ENCODE data around the gene MAN2B2. TPM values are rescaled to one million over a fixed set of nuclear protein-coding genes. Genes with fewer than 3 reads are reported as not detected.
"Not testable (repeated sequence)": the region's sequence is repeated elsewhere in the genome, so short reads cannot be mapped to it uniquely, and the experiment has no call there.

The MAN2B2 gene
- total RNA-seq, 1 donor from 2014 or later, result 39.1 TPM

- Mint-ChIP-seq H3K4me3 (ENCODE audit: unreplicated experiment) (no peak overlapping the region), H3K9me3 (ENCODE audit: unreplicated experiment) (no peaks in the 10 kb centered on the region), H3K36me3 (ENCODE audit: unreplicated experiment) (peaks cover 5% of the 10 kb centered on the region), H3K27me3 (ENCODE audit: unreplicated experiment) (no peaks in the 10 kb centered on the region), H3K27ac (ENCODE audit: unreplicated experiment) (no peak overlapping the region), H3K4me1 (ENCODE audit: unreplicated experiment) (no peaks in the 10 kb centered on the region)
- DNase-seq (ENCODE audit: extremely low spot score, unreplicated experiment), result no peak
- no peak for TF ChIP-seq CTCF (IDR thresholded peaks at IDR 0.05)
Observed at GRCh38 chr4:6625256-6625655, 50.3 kb downstream of the MAN2B2 start.

- no peak for DNase-seq (ENCODE audit: extremely low spot score, unreplicated experiment)
- no peak overlapping the region for H3K27ac Mint-ChIP-seq (ENCODE audit: unreplicated experiment)
- H3K4me3 Mint-ChIP-seq (ENCODE audit: unreplicated experiment), result no peak overlapping the region
- TF ChIP-seq CTCF (IDR thresholded peaks at IDR 0.05), result no peak
- H3K36me3 Mint-ChIP-seq (ENCODE audit: unreplicated experiment), result peaks cover 5% of the 10 kb centered on the region
- H3K4me1 Mint-ChIP-seq (ENCODE audit: unreplicated experiment), result no peaks in the 10 kb centered on the region
- no peaks in the 10 kb centered on the region for H3K9me3 Mint-ChIP-seq (ENCODE audit: unreplicated experiment)
- no peaks in the 10 kb centered on the region for H3K27me3 Mint-ChIP-seq (ENCODE audit: unreplicated experiment)
Observed at GRCh38 chr4:6626066-6626465, 51.1 kb downstream of the MAN2B2 start.

- no peak overlapping the region for H3K4me3 Mint-ChIP-seq (ENCODE audit: unreplicated experiment)
- TF ChIP-seq CTCF (IDR thresholded peaks at IDR 0.05), result no peak
- DNase-seq (ENCODE audit: extremely low spot score, unreplicated experiment), result no peak
- no peaks in the 10 kb centered on the region for H3K9me3 Mint-ChIP-seq (ENCODE audit: unreplicated experiment)
- H3K36me3 Mint-ChIP-seq (ENCODE audit: unreplicated experiment), result no peaks in the 10 kb centered on the region
- no peaks in the 10 kb centered on the region for H3K27me3 Mint-ChIP-seq (ENCODE audit: unreplicated experiment)
- H3K4me1 Mint-ChIP-seq (ENCODE audit: unreplicated experiment), result no peaks in the 10 kb centered on the region
- H3K27ac Mint-ChIP-seq (ENCODE audit: unreplicated experiment), result no peak overlapping the region
Observed at GRCh38 chr4:6627832-6628231, 52.8 kb downstream of the MAN2B2 start.

- H3K4me3 Mint-ChIP-seq (ENCODE audit: unreplicated experiment); DNase-seq (ENCODE audit: extremely low spot score, unreplicated experiment); H3K27ac Mint-ChIP-seq (ENCODE audit: unreplicated experiment); H3K9me3 Mint-ChIP-seq (ENCODE audit: unreplicated experiment); H3K36me3 Mint-ChIP-seq (ENCODE audit: unreplicated experiment); H3K27me3 Mint-ChIP-seq (ENCODE audit: unreplicated experiment); H3K4me1 Mint-ChIP-seq (ENCODE audit: unreplicated experiment): not testable (repeated sequence)
Observed at GRCh38 chr4:6628484-6628883, 53.5 kb downstream of the MAN2B2 start.

- DNase-seq (ENCODE audit: extremely low spot score, unreplicated experiment), result no peak
- TF ChIP-seq CTCF (IDR thresholded peaks at IDR 0.05), result no peak
- no peaks in the 10 kb centered on the region for H3K27me3 Mint-ChIP-seq (ENCODE audit: unreplicated experiment)
- H3K27ac Mint-ChIP-seq (ENCODE audit: unreplicated experiment), result no peak overlapping the region
- H3K9me3 Mint-ChIP-seq (ENCODE audit: unreplicated experiment), result no peaks in the 10 kb centered on the region
- H3K4me1 Mint-ChIP-seq (ENCODE audit: unreplicated experiment), result peaks cover 5% of the 10 kb centered on the region
- H3K36me3 Mint-ChIP-seq (ENCODE audit: unreplicated experiment), result peaks cover 1% of the 10 kb centered on the region
- H3K4me3 Mint-ChIP-seq (ENCODE audit: unreplicated experiment), result no peak overlapping the region
Observed at GRCh38 chr4:6632125-6632524, 57.1 kb downstream of the MAN2B2 start.
